Measurements from ENCODE around the gene TMED10. TPM values are rescaled to one million over a fixed set of nuclear protein-coding genes. Genes with fewer than 3 reads are reported as not detected.

TMED10 gene
- total RNA-seq = 370 and 413 TPM in 2 replicates

GRCh38 chr14:75176142-75176820 lies at the start of gene TMED10:
TMED10 (minus strand) TSS chr14:75176612; CDS start chr14:75176579, 33 bp downstream.

DNA sequence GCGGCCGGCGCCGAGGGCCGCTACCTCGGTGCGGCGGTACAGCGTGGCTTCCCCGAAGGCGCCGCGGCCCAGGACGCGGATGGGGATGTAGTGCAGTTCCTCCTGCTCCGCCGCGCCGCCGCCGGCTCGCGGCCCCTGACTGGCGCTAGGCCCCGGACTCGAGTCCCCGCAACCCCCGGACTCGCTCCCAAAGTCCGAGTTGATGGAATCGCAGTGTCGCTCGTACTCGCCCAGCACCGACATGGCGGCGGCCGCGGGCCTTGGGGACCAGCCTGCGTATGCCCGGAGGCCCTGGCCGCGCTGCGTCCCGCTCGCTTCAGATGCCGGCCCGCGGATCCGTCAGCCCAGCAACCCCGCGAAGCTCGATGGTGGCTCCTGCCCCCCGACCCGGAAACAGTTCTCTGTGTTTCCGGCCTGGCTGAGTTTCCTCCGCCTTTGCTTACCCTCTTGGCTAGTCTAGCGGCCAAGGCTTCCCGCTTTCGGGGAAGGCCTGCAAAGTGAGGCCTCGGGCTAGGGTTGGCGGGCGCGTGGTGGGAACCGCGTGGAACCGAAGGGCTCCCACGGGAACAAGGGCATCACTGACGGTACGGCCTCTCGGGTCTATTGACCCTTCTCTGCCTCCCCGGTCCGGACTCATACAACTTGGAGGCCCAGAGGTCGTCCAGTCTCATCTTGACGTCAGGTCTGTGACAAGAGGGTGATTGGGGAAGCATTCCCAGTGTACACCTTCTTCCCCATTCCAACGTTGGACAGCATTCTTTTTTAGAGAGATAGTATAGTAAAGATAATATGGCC lies 49.5 kb downstream of the TMED10 start, which contains the start of gene NEK9:
Gene NEK9, minus strand, starts transcription at position 370 of the 795 bp plus-strand sequence. Its CDS starts 127 bp downstream, at position 243.

Other genes starting within 250 kb of the TMED10 start
- gene PGF, start 221.0 kb downstream of the TMED10 start, total RNA-seq = 24.0 and 30.8 TPM in 2 replicates
- gene EIF2B2, start 173.7 kb downstream of the TMED10 start, total RNA-seq = 34.1 and 38.1 TPM in 2 replicates
- 15.9 and 17.1 TPM in 2 replicates for gene MLH3, start 125.1 kb downstream of the TMED10 start, total RNA-seq
- 4.2 and 4.9 TPM in 2 replicates for gene ACYP1, start 112.6 kb downstream of the TMED10 start, total RNA-seq
- gene ZC2HC1C, start 107.0 kb downstream of the TMED10 start, total RNA-seq = 0.24 TPM in 1 of 2 replicates, not detected in the other
- gene NEK9, start 49.6 kb downstream of the TMED10 start, total RNA-seq = 60.8 and 70.0 TPM in 2 replicates
- gene FOS, start 102.2 kb upstream of the TMED10 start, total RNA-seq = 192 and 244 TPM in 2 replicates

Measured in cardiac ventricle fibroblast (primary cell).